DMS53 treated with DMSO at 0.1 percent for 48 hours (cell line): ENCODE measurements around the gene LYPD3.

Experiments
- DNase-seq: peaks from one replicate; lab custom pipeline; 2025; ENCODE audit not compliant: unreplicated experiment; lab: John Stamatoyannopoulos, UW

Gene LYPD3

GRCh38 chr19:43486412-43486811 is 21.0 kb upstream of the LYPD3 start:
- DNase-seq: no peak

GRCh38 chr19:43485951-43486350 is 20.5 kb upstream of the LYPD3 start:
- DNase-seq: no peak

DNA sequence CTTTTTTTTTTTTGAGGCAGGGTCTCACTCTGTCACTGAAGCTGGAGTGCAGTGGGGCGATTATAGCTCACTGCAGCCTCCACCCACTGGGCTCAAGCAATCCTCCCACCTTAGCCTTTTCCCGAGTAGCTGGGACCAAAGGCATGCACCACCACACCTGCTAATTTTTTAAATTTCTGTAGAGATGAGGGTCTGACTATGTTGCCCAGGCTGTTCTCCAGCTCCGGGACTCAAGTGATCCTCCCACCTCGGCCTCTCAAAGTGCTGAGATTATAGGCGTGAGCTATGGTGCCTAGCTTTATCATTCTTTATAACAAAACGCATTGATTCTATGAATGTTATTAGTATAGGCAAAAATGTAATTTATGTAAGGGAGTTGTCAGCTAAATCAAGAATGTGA is 17.9 kb upstream of the LYPD3 start:
- no peak for DNase-seq

GRCh38 chr19:43482193-43482592 is 16.8 kb upstream of the LYPD3 start:
- DNase-seq: no peak

DNA sequence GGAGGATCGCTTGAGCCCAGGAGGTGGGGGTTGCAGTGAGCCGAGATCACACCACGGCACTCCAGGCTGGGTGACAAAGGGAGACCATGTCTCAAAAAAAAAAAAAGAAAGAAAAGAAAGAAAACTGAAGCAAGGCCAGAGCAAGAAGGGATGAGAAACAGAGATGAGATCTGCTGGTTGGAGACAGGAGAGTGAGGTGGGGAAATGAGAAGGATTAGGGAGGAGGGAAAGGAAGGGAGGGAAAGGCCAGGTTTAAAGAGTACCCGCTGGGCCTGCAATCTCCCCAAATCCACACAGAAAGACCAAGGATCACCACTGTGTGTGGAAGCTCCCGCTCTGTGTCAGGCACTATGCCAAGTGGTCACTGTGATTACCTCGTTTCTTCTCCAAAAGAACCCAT is 16.3 kb upstream of the LYPD3 start:
- DNase-seq: no peak

- no peak for DNase-seq
Observed at GRCh38 chr19:43480574-43480973, 15.2 kb upstream of the LYPD3 start.

DNA sequence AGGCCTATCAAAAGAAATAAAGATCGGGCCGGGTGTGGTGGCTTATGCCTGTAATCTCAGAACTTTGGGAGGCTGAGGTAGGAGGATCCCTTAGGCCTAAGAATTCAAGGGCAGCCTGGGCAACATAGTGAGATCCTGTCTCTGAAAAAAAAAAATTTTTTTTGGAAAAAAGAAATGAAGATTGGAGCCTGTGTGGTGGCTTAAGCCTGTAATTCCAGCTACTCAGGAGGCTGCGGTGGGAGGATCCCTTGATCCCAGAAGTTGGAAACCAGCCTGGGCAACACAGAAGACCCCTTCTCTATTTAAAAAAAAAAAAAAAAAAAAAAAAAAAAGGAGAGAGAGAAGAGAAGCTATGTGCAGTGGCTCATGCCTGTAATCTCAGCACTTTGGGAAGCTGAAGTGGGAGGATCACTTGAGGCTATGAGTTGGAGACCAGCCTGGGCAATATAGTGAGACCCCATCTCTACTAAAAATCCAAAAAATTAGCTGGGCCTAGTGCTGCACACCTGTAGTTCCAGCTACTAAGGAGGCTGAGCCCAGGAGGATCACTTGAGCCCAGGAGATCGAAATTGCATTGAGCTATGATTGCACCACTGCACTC is 14.7 kb upstream of the LYPD3 start:
- no peak for DNase-seq

- DNase-seq: no peak
Observed at GRCh38 chr19:43479226-43479625, 13.8 kb upstream of the LYPD3 start.

DNA sequence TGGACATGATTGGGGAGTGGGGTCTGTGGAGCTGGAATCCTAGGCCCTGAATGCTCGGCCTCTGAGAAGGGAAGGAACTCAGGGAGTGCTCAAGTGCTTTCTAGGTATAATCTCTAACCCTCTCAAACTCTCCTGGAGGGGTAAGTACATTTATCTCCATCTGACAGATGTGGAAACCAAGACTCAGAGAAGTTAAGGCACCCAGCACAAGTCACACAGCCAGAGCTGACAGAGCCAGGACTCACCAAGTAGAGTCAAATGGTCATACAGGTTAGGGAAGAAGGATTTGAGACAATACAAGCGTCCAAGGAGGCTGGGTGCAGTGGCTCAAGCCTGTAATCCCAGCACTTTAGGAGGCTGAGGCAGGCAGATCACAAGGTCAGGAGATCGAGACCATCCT is 12.9 kb upstream of the LYPD3 start:
- DNase-seq: no peak

DNA sequence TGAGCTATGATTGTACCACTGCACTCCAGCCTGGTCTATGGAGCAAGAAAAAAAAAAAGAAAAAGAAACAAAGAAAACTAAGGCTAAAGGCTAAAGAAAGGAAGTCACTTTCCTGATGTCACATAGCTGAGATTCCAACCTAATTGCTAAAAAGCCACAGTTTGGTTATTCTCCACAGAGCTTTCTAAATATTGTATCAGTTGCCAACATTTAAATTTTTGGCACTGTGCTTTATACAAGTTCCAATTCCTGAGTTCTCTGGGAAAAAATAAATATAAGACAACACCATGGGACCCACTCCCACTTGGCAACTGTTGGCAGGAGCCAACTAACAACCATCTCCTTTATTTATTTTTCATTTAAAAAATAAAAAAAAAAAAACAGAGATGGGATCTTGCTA is 11.2 kb upstream of the LYPD3 start:
- no peak for DNase-seq

- peak; percentile 8 for DNase-seq
Observed at GRCh38 chr19:43474986-43475705, 9.7 kb upstream of the LYPD3 start.

DNA sequence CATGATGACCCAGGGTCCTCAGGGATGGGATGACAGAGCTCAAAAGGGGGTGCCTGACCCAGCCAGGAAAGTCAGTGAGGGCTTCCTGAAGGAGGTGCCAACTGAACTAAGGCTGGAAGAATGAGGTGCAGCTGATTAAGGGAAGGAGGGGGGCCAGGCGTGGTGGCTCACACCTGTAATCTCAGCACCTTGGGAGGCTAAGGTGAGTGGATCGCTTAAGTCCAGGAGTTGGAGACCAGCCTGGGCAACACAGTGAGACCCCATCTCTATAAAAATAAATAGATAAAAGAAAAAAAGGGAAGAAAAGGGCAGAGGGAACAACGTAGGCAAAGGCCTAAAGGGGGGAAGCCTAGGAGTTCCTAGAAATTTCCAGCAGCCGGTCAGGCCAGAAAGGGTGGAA is 9.1 kb upstream of the LYPD3 start:
- DNase-seq: no peak

GRCh38 chr19:43471091-43471490 is 5.7 kb upstream of the LYPD3 start:
- no peak for DNase-seq

- no peak for DNase-seq
Observed at GRCh38 chr19:43470288-43470687, 4.9 kb upstream of the LYPD3 start.

DNA sequence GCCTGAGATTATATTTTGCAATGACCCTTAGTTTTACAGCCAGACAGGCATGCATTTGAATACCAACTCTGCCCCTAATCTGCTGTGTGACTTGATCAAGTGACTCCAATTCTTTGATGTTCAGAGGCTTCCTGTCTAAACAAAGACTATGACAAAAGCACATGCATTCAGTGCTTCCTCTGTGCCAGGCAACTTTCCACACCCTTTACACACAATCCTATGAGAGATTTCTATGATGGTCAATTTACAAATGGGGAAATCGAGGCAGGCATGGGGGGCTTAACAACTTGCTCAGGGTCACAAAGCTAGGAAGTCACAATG is 3.7 kb upstream of the LYPD3 start:
- DNase-seq: no peak

DNA sequence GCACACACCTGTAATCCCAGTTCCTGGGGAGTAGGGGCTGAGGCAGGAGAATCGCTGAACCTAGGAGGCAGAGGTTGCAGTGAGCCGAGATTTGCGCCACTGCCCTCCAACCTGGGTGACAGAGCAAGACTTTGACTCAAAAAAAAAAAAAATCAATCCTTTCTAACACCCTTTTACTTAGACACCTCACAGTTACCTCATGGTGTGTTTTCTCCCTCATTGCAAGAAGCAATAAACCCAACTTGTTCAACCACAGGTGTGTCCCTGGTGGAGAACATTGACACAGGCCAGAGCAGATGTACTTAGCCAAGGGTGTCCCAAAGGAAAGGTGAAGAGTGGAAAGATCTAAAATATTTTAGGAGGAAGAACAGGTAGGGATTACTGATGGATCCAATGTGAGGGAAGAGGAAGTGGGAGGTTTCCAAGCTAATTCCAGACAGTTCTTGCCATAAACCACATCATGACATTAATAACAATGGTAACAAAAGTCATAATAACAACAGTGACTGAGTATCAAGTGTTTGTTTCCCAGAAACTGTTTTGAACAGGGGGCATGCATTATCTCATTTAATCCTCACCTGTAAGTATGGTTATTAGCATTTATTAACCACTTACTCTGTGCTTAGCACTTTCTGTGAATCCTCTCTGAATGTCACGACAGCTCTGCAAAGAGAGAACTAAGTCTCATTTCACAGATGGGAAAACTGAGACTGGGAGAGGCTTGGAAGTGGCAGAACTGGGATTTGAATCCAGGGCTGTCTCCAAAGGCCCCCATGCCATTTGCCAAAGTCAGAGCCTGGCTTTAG is 3.1 kb upstream of the LYPD3 start:
- DNase-seq: no peak

DNA sequence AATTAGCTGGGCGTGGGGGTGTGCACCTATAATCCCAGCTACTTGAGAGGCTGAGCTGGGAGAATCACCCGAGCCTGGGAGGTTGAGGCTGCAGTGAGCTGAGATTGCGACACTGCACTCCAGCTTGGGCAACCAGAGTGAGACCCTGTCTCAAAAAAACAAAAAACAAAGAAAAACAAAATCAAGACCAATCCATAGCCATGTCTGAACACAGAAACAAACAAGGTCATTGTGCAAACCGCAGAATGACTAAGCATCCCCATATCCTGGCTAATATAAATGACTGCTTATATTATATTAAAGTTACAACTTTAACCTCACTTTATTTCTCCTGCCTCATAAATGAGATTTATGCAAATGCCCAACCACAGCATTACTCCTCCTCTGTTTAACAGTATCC is 2.3 kb upstream of the LYPD3 start:
- no peak for DNase-seq

GRCh38 chr19:43467276-43467675 is 1.9 kb upstream of the LYPD3 start:
- DNase-seq: no peak

GRCh38 chr19:43466793-43467192 is 1.4 kb upstream of the LYPD3 start:
- DNase-seq: no peak

DNA sequence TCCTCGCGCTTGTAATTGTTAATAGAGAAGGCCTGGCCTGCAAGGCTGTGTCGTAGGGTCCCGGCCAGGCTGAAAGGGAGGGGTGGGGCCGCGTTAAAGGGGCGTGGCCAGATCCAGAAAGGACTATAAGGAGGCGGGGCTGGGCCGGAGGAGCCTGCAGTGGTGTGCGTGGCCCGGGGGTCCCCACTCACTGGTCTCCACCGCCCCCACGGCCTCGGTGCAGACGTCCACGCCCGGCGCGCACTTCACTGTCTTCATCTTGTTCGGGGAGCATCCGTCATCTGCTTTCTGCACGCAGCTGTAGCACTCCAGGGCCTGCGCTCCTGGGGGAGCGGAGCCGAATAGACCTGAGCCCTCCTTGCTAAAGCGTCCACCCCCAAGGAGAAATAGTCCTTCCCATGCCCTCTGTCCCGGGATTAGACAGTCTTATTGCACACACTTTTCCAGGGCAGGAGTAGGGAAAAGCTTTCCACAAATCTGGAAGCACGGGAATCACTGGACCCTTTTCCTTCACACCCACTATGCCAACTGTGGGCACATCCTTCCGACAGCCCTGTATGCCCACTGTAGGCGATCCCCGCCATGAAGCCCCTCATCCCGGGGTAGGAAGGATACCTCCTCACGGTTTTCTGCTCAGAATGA is 1.2 kb downstream of the LYPD3 start:
- DNase-seq: no peak

DNA sequence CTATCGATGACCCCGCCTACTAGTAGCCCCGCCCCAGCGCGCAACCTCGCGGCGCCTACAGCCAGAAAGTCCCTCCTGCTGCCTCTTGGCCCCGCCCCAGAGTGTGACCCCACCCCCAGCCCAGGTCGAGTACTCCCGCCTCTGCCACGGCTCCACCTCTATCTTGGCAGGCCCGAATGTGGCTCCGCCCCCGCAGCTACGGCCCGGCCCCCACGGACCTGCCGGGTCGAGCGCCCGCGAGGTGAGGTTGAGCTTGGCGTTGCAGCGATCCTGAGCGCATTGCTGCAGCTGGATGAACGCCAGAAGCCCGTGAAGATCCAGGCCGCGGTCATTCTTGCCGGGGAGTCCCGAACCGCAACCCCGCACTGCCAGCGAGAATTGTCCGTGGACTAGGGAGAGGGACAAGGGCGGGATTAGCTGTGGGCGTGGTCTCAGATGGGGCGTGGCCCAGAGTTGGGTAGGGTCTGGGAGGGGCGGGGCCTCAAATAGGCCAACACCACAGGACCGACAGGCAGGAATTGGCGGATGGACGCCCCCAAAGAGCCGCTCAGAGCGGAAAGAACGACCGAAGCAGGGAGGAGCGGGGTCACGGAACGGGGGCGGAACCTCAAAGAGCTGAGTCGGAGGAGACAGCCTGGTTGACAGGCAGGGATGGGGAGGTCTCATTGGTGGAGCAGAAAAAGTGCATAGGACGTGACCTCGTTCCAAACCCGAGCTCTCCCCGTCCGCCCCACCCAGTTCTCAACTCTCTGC is 1.9 kb downstream of the LYPD3 start:
- DNase-seq: peak; percentile 54
